CMK (cell line): ENCODE results near the gene LDB3.

ENCODE experiments used
- DNase-seq: peaks from one replicate; pipeline ENCODE4 v3.0.0-alpha.2; 2010; ENCODE audit warnings: low read depth

Gene LDB3

DNA sequence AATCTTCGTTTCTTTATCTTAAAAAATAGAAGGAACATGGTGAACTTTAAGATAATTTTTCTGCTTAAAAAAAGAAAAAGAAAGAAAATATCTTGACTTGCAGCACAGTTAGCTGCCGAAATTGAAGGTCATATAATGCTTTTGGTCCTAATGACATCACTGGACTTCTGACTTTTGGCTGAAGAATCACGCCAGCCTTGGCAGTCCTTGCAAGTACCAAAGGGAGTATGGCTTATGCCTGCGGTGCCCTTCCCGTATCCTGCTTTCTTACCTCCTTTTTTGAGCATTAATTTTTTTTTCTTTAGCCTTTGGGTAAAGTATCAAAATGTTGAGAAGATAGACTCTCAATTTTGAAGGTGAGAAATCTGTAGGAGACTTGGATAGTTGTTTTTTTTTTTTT, 95.1 kb downstream of the LDB3 start:
- no peak for DNase-seq

DNA sequence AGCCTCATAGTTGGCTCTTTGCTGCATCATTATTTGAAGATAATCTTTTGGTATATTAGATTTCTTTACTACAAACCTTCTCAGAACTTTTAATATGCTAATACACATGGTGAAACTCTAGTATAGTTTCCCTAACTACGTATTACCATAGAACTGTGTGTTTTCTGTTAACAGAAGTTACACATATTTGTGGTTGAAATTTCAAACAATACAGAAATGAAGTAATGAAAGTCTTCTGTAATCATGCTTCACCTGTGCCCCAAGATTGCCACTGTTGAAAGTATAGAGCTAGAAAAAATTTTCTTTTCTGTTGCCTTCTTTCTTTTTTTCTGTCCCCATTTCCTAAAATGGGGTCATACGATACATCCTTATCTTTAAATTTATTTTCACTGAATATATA, 97.2 kb downstream of the LDB3 start:
- DNase-seq: no peak

DNA sequence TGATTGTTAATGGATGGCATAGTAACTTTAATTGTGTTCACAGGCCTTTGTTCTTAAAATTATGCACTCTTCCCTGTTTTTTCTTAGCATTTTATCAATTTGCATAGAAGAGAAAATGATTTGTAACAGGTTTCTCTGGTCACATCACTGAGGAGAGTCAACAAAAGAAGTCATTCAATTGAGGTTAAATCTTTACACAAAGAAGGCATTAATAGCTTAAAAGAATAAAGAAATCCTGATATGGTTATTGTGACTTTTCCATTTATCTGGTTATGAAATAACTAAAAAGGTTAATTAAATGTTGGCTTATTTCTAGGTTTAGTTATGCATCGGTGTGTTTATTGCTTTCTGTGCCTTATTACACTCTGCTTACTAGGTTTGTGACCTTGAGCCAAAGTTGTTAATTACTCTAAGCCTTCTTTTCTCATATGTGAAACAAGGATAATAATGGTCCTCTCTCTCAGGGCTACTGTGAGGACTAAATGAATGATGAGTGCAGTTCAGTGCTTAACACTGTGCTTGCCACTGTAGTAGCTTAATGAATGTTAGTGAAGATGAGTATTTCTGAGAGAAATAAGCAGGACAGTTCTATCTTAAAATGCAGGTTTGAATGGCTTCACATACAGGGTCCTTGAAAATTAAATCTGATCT, 100.2 kb downstream of the LDB3 start:
- no peak for DNase-seq

DNA sequence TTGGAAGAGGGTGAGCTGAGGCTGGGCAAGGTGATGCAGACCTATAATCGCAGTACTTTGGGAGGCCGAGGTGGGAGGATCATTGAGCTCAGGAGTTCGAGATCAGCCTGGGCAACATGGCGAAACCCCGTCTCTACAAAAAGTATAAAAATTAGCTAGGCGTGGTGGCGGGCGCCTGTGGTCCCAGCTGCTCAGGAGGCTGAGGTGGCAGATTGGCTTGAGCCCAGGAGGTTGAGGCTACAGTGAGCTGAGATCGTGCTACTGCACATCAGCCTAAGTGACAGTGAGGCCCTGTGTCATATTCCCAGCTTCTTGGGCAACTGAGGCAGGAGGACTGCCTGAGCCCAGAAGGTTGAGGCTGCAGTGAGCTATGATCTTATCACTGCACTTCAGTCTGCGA, 101.7 kb downstream of the LDB3 start:
- DNase-seq: no peak

DNA sequence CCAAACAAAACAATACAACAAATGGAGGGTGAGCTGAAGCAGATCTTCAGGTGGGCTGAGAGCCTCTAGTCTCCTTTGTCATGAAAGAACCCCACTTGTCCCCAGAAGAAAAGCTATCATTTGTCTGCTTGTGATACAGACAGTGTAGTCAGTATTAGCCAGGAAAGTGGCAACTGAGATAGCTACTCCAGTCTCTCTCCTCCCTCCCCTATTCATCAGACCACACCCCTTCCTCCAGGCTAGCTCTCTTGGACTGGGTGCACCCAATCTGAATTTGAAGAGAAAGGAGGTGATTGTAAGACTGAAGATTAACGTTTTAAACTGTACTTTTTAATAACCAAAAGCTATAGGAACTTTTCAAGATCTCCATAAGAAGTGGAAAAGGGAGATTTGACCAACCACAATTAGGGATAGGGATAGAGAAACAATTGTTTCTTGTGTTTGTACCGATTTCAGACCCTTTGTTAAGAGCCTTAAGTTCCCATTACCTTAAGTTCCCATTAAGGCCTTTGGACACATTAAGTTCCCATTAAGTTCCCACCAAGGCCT, 102.2 kb downstream of the LDB3 start:
- DNase-seq: no peak

DNA sequence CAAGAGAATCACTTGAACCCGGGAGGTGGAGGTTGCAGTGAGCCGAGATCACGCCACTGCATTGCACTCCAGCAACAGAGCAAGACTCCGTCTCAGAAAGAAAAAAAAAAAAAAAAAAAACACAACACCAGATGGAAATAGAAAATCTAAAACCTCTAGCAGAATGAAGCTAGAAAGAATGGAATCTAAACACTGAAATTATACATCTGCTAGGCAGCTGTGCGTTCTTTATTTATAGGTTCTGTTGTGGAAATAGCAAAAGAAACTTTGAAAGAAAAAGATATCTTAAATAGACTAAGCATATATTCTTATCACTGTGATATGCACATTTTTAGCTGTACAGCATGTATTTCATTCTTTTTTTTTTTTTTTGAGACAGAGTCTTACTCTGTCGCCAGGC, 105.2 kb downstream of the LDB3 start:
- DNase-seq: no peak

DNA sequence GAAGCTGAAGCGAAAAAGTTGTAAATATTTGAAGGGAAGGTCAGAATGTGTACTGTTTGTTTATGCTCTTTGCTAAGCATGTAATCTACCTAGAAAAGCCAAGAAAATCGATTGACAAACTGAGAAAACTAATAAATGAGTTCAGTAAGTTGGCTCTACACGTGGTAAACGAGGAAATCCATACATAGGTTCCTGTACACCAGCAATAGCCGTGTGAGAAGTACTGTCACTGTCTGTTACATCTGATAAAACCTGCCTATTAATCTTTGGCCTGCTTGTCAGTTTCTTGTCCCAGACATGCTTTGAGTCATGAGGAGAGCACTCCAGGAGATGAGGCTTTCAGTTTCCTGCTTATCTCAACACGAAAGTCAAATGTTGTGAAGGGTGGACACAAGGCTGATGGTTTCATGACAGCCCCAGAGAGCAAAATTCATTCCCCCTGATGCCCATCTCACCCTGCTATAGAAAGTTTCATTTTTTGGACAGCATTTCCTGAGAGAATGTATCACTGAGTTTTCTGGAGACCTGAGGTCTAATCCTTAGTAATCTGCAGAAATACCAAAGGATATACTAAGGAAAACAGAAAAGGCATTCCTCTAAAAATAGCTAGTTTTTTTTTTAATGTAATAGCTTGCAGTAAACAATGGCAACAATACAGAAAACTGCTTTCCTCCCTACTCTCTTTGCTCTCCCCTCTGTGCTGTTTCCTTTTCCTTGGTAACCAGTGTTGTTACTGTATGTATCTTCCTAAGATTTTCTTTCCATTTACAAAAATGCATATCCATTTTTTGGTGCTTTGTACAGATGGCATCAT, 107.0 kb downstream of the LDB3 start:
- no peak for DNase-seq

DNA sequence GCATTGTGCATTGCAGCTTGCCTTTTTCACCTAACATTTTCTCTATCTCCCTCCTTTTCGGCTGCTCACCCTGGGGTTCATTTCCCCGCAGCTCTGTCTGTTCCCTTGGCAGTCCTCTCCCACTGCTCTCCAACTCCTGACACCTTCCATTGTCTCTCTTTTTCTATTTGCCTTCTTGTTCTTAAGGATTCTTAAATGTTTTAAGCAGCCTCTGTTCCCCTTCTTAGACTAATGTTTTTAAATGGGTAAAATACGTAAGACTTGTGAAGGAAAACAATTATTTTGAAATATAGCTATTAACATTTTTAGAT, 107.5 kb downstream of the LDB3 start:
- no peak for DNase-seq

DNA sequence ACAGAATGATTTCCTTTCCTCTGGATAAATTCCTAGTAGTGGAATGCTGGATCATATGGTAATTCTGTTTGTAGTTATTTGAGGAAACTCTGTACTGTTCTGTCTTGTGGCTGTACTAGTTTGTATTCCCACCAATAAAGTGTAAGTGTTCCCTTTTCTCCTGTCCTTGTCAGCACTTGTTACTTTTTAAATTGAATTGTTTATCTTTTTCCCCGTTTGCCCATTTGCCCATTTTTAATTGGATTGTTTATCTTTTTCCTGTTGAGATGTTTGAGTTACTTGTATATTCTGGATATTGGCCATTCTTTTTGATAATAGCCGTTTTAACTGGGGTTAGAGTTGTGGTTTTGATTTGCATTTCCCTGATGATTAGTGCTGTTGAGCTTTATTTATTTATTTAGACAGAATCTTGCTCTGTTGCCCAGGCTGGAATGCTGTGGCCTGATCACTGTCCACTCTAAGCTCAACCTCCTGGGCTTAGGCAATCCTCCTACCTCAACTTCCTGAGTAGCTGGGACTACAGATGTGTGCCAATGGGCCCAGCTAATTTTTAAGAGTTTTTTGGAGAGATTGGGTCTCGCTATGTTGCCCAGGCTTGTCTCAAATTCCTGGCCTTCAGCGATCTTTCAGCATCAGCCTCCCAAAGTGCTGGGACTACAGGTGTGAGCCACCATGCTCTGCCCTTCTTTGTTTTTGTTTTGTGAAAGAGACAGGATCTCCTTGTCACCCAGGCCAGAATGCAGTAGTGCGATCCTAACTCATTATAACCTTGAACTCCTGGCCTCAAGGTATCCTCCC, 111.1 kb downstream of the LDB3 start:
- no peak for DNase-seq

DNA sequence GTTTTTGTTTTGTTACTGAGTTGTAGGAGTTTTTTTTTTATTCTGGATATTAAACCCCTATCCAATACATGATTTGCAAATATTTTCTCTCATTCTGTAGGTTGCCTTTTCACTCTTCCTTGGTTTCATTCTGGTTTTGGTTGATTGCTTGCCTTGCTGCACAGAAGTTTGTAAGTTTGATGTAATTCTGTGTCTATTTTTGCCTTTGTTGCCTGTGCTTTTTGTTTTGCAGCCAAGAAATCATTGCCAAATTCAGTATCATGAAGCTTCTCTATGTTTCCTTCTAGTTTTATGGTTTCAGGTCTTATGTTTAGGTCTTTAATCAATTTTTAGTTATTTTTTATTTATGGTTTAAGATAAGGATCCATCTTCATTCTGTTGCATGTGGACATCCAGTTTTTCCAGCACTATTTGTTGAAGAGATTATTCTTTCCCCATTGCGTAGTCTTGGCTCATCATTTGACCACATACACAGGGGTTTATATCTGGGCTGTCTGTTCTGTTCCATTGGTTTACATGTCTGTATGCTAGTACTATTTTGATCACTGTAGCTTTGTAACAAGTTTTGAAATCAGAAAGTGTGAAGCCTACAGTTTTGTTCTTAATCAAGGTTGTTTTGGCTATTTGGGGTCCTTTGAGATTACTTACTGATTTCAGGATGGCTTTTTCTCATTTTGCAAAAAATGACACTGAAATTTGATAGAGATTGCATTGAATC, 114.5 kb downstream of the LDB3 start:
- DNase-seq: no peak

DNA sequence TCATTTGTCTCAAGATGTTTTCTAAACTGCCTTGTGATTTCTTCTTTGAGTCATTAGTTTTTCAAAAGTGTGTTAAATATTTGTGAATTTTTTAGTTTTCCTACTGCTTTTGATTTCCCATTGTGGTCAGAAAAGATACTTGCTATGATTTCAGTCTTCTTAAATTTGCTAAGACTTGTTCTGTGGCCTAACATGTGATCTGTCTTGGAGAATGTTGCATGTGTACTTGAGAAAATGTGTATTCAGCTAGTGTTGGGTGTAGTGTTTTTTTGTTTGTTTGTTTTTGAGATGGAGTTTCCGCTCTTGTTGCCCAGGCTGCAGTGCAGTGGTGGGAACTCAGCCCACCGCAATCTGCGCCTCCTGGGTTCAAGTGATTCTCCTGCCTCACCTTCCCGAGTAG, 116.7 kb downstream of the LDB3 start:
- DNase-seq: no peak
